K562 (cell line): ENCODE measurements around the gene HOXA9. TPM values are rescaled to one million over a fixed set of nuclear protein-coding genes. Genes with fewer than 3 reads are reported as not detected.

ENCODE experiments used
- ATAC-seq: fragments of 200-7000 bp; cut with Tn5 transposase; 3 replicates; pipeline ENCODE4 v1.9.1; 2020; ENCODE audit warnings: moderate library complexity
- BruUV-seq: library from RNA; stranded (reverse); fragments of 400-500 nt; replicated peaks from 2 replicates; lab custom pipeline; 2021; lab: Mats Ljungman, UMichigan
- CTCF ChIA-PET: fragments of 300-600 bp; formaldehyde crosslinking; extraction: SDS; loops from one replicate; lab custom pipeline; 2021; ENCODE audit warnings: low intra/inter-chr PET ratio; lab: Yijun Ruan, JAX
- POLR2A ChIA-PET: fragments of 300-600, 350-650 bp; sonication (Branson Sonifier 250); formaldehyde crosslinking; extraction: SDS; loops from one replicate; lab custom pipeline; 2021; ENCODE audit warnings: antibody characterized with exemption, inconsistent platforms; lab: Yijun Ruan, JAX
- DNase-seq, 4 experiments: peaks; one replicate each; pipeline versions ENCODE4 v3.0.0 to v3.0.0-alpha.2; 2011 to 2018; ENCODE audit warnings: low spot score in 3 of 4, mixed read lengths in 3 of 4; ENCODE audit errors: extremely low read depth in 1 of 4
- FAIRE-seq: peaks from 2 replicates; lab custom pipeline; 2011; peaks lifted over from hg19 to GRCh38; lab: Jason Lieb, UNC
- H2AFZ ChIP-seq: 2 replicates; pipeline ENCODE4 v1.6.0; 2011; ENCODE audit warnings: low read depth, low read length, control low read depth, inconsistent platforms
- H3K27ac ChIP-seq: fragments of 200-600 bp; 3 replicates; pipeline ENCODE4 v1.8.0; 2011; ENCODE audit warnings: low read depth, mild to moderate bottlenecking, control low read depth, inconsistent platforms, low read length, moderate library complexity, mixed read lengths; ENCODE audit errors: extremely low read depth
- H3K27me3 ChIP-seq, 2 experiments: fragments of 300-600 bp in 1 of 2; 2 replicates in 1 of 2; 3 replicates in 1 of 2; pipeline versions ENCODE4 v1.6.0 to v1.8.0; 2011; ENCODE audit warnings: inconsistent platforms in 2 of 2, low read length in 2 of 2, mild to moderate bottlenecking in 1 of 2, mixed read lengths in 1 of 2, moderate library complexity in 1 of 2; ENCODE audit not compliant: control insufficient read depth in 2 of 2, insufficient read depth in 2 of 2
- H3K36me3 ChIP-seq: fragments of 300-600 bp; 3 replicates; pipeline ENCODE4 v1.8.0; 2011; ENCODE audit warnings: mild to moderate bottlenecking, low read length, inconsistent platforms; ENCODE audit not compliant: control insufficient read depth, insufficient read depth
- H3K4me1 ChIP-seq, 2 experiments: fragments of 200-600 bp in 1 of 2; replicated peaks in 1 of 2; 2 replicates in 1 of 2; 3 replicates in 1 of 2; pipeline versions ENCODE4 v1.5.1 to v1.8.0; 2011; ENCODE audit warnings: inconsistent platforms in 2 of 2, low read length in 2 of 2, mild to moderate bottlenecking in 1 of 2, mixed read lengths in 1 of 2, moderate library complexity in 1 of 2; ENCODE audit not compliant: control insufficient read depth in 2 of 2, insufficient read depth in 2 of 2
- H3K4me2 ChIP-seq: 2 replicates; pipeline ENCODE4 v1.6.1; 2011; ENCODE audit warnings: low read length, control low read depth, inconsistent platforms, mixed read lengths; ENCODE audit not compliant: insufficient read depth
- H3K4me3 ChIP-seq: fragments of 200-600 bp; sonication (generic), shearing (Covaris generic); 2 replicates; pipeline ENCODE4 v1.5.1; 2016; ENCODE audit warnings: control low read depth, inconsistent platforms
- H3K79me2 ChIP-seq: fragments of 200-600 bp; 3 replicates; pipeline ENCODE4 v1.8.0; 2011; ENCODE audit warnings: low read length, inconsistent platforms; ENCODE audit not compliant: control insufficient read depth, insufficient read depth
- H3K9ac ChIP-seq, 2 experiments: 2 replicates each; pipeline versions ENCODE4 v1.6.0 to v1.6.1; 2011; ENCODE audit warnings: low read depth in 2 of 2, low read length in 2 of 2, control low read depth in 1 of 2, inconsistent platforms in 1 of 2, mild to moderate bottlenecking in 1 of 2, mixed read lengths in 1 of 2; ENCODE audit not compliant: insufficient read depth in 1 of 2
- H3K9me1 ChIP-seq: one replicate; pipeline ENCODE4 v1.6.0; 2011; ENCODE audit warnings: inconsistent platforms, mild to moderate bottlenecking, low read length, moderate library complexity; ENCODE audit not compliant: control insufficient read depth, insufficient read depth
- H3K9me3 ChIP-seq: replicated peaks from 2 replicates; pipeline ENCODE4 v1.5.1; 2011; ENCODE audit warnings: low read depth, low read length, inconsistent platforms; ENCODE audit not compliant: control insufficient read depth, insufficient read depth
- H4K20me1 ChIP-seq: replicated peaks from 2 replicates; pipeline ENCODE4 v1.6.1; 2011; ENCODE audit warnings: low read length, inconsistent platforms, mixed read lengths; ENCODE audit not compliant: control insufficient read depth, insufficient read depth
- AFF1 ChIP-seq, 2 experiments: fragments of 450-650 bp; IDR thresholded peaks; 2 replicates each; pipeline ENCODE4 v1.6.1; 2018; ENCODE audit warnings: mild to moderate bottlenecking in 2 of 2, low read depth in 1 of 2; ENCODE audit not compliant: partially characterized antibody in 2 of 2
- CTBP1 ChIP-seq: fragments of 450-650 bp; IDR thresholded peaks from 2 replicates; pipeline ENCODE4 v1.6.1; 2016; ENCODE audit warnings: borderline replicate concordance
- GATAD2A ChIP-seq: fragments of 450-650 bp; IDR thresholded peaks from 2 replicates; pipeline ENCODE4 v1.6.1; 2017
- HDAC2 ChIP-seq: fragments of 450-650 bp; IDR thresholded peaks from 2 replicates; pipeline ENCODE4 v1.6.1; 2016; ENCODE audit warnings: mild to moderate bottlenecking
- ZNF174 ChIP-seq: fragments of 250-450 bp; sonication (Bioruptor Pico); IDR thresholded peaks from 2 replicates; pipeline ENCODE4 v1.4.0; 2020; ENCODE audit warnings: mild to moderate bottlenecking
- ZNF41 ChIP-seq: fragments of 250-450 bp; sonication (Bioruptor Pico); conservative IDR thresholded peaks from 2 replicates; pipeline ENCODE4 v1.4.0; 2020; ENCODE audit warnings: mild to moderate bottlenecking
- ZNF584 ChIP-seq: fragments of 200-800 bp; sonication (Bioruptor generic); IDR thresholded peaks from 2 replicates; pipeline ENCODE4 v1.6.1; 2016; ENCODE audit warnings: low read depth, mild to moderate bottlenecking, missing genetic modification characterization, missing compliant biosample characterization
- ZNF764 ChIP-seq: fragments of 250-450 bp; sonication (Bioruptor Pico); IDR thresholded peaks from 2 replicates; pipeline ENCODE4 v1.4.0; 2020; ENCODE audit warnings: low read depth, mild to moderate bottlenecking, moderate library complexity
- WGBS: fragments of 100-300 bp; shearing (Covaris generic); methylation state at CpG from one replicate; pipeline ENCODE4 v1.1.6; 2016; ENCODE audit warnings: low coverage, mixed read lengths; ENCODE audit not compliant: insufficient coverage; ENCODE audit errors: missing lambda C conversion rate; 5-methylcytosine and 5-hydroxymethylcytosine counted together
- in situ Hi-C: fragments of 300-500 bp; cut with MboI; formaldehyde crosslinking; loops from 4 replicates; pipeline ENCODE4 v1.15.0; 2018; ENCODE audit warnings: inconsistent platforms, mixed read lengths
- intact Hi-C: fragments of 100-400 bp; cut with micrococcal nuclease; formaldehyde crosslinking; loops from 2 replicates; pipeline ENCODE4 v1.14.2; 2022
- polyA plus RNA-seq, 8 experiments: library from polyadenylated mRNA; depleted of rRNA in 4 of 8; stranded (reverse) in 5 of 8; unstranded in 3 of 8; fragments of >200 nt; fragmentation: Nextera tagmentation in 2 of 8; fragmentation: Illumina TruSeq in 1 of 8; extraction: Ambion mirVana in 2 of 8; extraction: Trizol in 1 of 8; gene quantifications; 2 replicates each; pipeline versions ENCODE4 v1.2.1 to v1.2.3, GENCODE V29; 2011 to 2014; ENCODE audit warnings: inconsistent platforms in 1 of 8, missing spikeins in 1 of 8
- total RNA-seq, 7 experiments: library from RNA; depleted of rRNA in 6 of 7; stranded (reverse); fragments of >200 nt in 6 of 7; fragmentation: Illumina TruSeq in 2 of 7; extraction: Trizol in 2 of 7; gene quantifications; 2 replicates each; pipeline versions ENCODE4 v1.2.1 to v1.2.3, GENCODE V29; 2011 to 2021; ENCODE audit warnings: low replicate concordance in 1 of 7
- TF ChIP-seq, protein P1 (sequence below), 2 experiments: IDR thresholded peaks in 1 of 2; conservative IDR thresholded peaks in 1 of 2; 2 replicates each; pipeline ENCODE4 v1.6.1; 2016; ENCODE audit warnings: low read depth in 2 of 2, mild to moderate bottlenecking in 1 of 2, missing compliant biosample characterization in 1 of 2, missing genetic modification characterization in 1 of 2, moderate library complexity in 1 of 2

The HOXA9 gene
- total and polyA plus RNA-seq, 9 of the 15 experiments (the other 6 are each of a cell fraction or from before 2014, with no cell fraction given): not detected

DNA sequence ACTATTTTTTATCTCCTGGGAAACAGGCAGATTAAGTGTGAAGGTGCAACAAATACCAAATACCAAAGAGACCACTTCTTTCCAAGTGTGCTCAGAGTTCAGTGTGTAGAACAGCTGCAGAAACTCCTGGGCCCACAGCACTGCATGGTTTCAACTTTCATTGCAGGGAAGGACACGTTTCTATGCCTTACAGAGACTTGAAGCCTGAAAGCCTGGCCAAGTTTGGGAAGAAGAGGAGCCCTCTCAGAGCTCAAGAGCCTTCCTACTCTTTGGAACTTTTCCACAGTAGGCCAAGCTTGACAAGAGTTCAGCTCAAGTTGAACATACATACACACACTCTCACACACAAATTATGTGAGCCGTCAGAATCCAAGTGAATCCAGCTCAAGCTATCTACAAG, 37.3 kb downstream of the HOXA9 start:
- H3K9ac ChIP-seq: no peak overlapping the region
- peaks cover 13 to 45% of the 10 kb centered on the region in 2 experiments; a peak in 4 of 5 replicates for H3K27me3 ChIP-seq
- no peaks in the 10 kb centered on the region for H3K79me2 ChIP-seq
- no TSS peak for BruUV-seq
- DNase-seq: no peak
- in situ Hi-C loops: loop anchor here (5.0 kb wide), 1 partner anchor 51 kb away; no protein-coding TSS in a partner anchor
- H3K4me1 ChIP-seq: no peaks in the 10 kb centered on the region
- H3K27ac ChIP-seq: no peak overlapping the region
- ChIA-PET CTCF (no interaction called here), POLR2A (interaction anchor here (0.8 kb wide), 2 partner anchors 22 to 596 kb away, joined by 3 to 4 read pairs; no protein-coding TSS in a partner anchor)
- intact Hi-C loops: no loop called here
- H3K4me3 ChIP-seq: no peak overlapping the region
- no peak overlapping the region for H3K4me2 ChIP-seq
- no peaks in the 10 kb centered on the region for H3K9me3 ChIP-seq
- no peak for FAIRE-seq
- H3K36me3 ChIP-seq: no peaks in the 10 kb centered on the region
- H3K9me1 ChIP-seq: no peaks in the 10 kb centered on the region
- TF ChIP-seq ZNF764 (CRISPR knock-in tag) (no peak), ZNF584 (CRISPR knock-in tag) (no peak), ZNF174 (CRISPR knock-in tag) (no peak), GATAD2A (no peak), HDAC2 (no peak), CTBP1 (no peak), AFF1 (IDR thresholded peaks at IDR 0.05; ENCODE audit: low read depth in 1 of 2, partially characterized antibody in 2 of 2) (no peak), ZNF41 (CRISPR knock-in tag) (no peak)
- TF ChIP-seq, protein P1, sequence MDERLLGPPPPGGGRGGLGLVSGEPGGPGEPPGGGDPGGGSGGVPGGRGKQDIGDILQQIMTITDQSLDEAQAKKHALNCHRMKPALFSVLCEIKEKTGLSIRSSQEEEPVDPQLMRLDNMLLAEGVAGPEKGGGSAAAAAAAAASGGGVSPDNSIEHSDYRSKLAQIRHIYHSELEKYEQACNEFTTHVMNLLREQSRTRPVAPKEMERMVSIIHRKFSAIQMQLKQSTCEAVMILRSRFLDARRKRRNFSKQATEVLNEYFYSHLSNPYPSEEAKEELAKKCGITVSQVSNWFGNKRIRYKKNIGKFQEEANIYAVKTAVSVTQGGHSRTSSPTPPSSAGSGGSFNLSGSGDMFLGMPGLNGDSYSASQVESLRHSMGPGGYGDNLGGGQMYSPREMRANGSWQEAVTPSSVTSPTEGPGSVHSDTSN (CRISPR knock-in tag; IDR thresholded peaks at IDR 0.05; ENCODE audit: low read depth): no peak
- TF ChIP-seq, protein P1 (tag; conservative IDR thresholded peaks at IDR 0.05; ENCODE audit: low read depth): no peak
- H4K20me1 ChIP-seq: no peaks in the 10 kb centered on the region; the same call in 1 of the 2 replicates
- ATAC-seq: no peak
- no peak overlapping the region for H2AFZ ChIP-seq
- WGBS: 0% methylated on average over 2 of the region's 2 CpGs
